Measurements from ENCODE around the gene ATG7. TPM values are rescaled to one million over a fixed set of nuclear protein-coding genes. Genes with fewer than 3 reads are reported as not detected.

ATG7 gene
- total RNA-seq, 2 experiments from 2014 or later, result 31.0 to 33.1 TPM

DNA sequence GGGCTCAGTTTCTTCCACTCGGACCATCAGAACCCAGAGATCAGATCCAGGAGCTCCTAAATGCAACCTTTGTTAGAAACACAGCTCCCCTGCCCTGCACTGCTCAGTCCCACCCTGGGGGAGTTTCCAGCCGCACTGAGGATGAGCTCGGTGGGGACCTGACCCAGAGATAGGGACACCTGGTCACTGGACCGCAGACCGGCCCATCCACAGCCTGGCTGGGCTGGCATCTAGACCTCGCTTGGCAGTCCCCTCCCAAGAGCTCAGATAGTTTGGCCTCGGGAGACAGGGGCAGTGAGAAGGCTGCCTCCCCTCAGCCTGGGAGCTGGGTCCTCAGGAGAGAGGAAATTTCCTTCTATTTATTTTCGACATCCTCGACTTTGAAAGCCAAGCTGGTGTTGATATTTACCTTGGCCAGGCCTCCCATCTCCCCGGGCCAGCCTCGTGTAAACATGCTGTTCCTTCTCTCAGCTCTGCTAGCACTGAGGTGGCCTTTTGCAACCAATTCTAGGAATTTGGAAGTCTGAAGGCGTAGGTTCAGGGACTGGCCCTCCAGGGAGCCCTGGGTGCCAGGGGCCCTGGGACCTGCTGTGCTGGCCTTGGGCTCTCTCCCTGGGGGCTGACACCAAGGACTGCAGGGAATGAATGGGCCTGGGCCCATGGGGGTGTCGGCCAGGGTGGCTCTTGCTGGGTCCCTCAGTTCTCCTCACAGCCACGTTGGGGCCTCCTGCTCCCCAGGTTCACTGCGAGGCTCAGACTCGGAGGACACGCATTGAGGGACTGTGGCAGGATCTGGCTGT, 281.4 kb downstream of the ATG7 start:
- ChIA-PET POLR2A (no interaction called here), CTCF (no interaction called here)
- Mint-ChIP-seq H3K9me3 (peaks cover 9% of the 10 kb centered on the region), H3K4me3 (no peak overlapping the region), H3K4me1 (ENCODE audit: low read depth) (peaks cover 10% of the 10 kb centered on the region), H3K36me3 (ENCODE audit: low read depth) (peaks cover 33% of the 10 kb centered on the region), H3K27ac (no peak overlapping the region), H3K27me3 (no peaks in the 10 kb centered on the region)
- no peak for TF ChIP-seq CTCF (IDR thresholded peaks at IDR 0.05)
- no peak for ATAC-seq
- intact Hi-C loops (cut with micrococcal nuclease), result loop anchor here (10.0 kb wide), 1 partner anchor 91 kb away; the partner anchor contains the start of gene VGLL4
- no peak for DNase-seq

- intact Hi-C loops (cut with micrococcal nuclease), result loop anchor here (10.0 kb wide), 1 partner anchor 91 kb away; the partner anchor contains the start of gene VGLL4
- Mint-ChIP-seq H3K27me3 (no peaks in the 10 kb centered on the region), H3K9me3 (peaks cover 9% of the 10 kb centered on the region), H3K4me3 (no peak overlapping the region), H3K4me1 (ENCODE audit: low read depth) (peaks cover 13% of the 10 kb centered on the region), H3K36me3 (ENCODE audit: low read depth) (peaks cover 34% of the 10 kb centered on the region), H3K27ac (no peak overlapping the region)
- TF ChIP-seq CTCF (IDR thresholded peaks at IDR 0.05), result no peak
- DNase-seq (no peak), ATAC-seq (no peak)
- POLR2A ChIA-PET, result interaction anchor here (1.0 to 1.1 kb wide), 2 partner anchors 10 to 96 kb away, joined by 3 to 5 read pairs; no protein-coding TSS in a partner anchor
- CTCF ChIA-PET, result no interaction called here
Observed at GRCh38 chr3:11554236-11554610, 282.0 kb downstream of the ATG7 start.

DNA sequence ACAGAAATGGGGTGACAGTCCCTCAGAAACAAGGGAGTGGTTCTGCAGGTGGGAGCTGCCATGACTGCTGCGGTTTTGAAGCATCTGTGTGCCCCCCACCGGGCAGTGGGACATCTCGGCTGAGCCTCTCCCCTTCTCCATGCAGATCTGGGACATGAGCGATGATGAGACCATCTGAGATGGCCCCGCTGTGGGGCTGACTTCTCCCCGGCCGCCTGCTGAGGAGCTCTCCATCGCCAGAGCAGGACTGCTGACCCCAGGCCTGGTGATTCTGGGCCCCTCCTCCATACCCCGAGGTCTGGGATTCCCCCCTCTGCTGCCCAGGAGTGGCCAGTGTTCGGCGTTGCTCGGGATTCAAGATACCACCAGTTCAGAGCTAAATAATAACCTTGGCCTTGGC, 282.5 kb downstream of the ATG7 start:
- H3K4me1 Mint-ChIP-seq (ENCODE audit: low read depth), result peaks cover 13% of the 10 kb centered on the region
- H3K9me3 Mint-ChIP-seq, result peaks cover 9% of the 10 kb centered on the region
- TF ChIP-seq CTCF (IDR thresholded peaks at IDR 0.05), result no peak
- CTCF ChIA-PET, result no interaction called here
- POLR2A ChIA-PET, result interaction anchor here (1.0 to 1.1 kb wide), 2 partner anchors 10 to 96 kb away, joined by 3 to 5 read pairs; no protein-coding TSS in a partner anchor
- H3K36me3 Mint-ChIP-seq (ENCODE audit: low read depth), result peaks cover 35% of the 10 kb centered on the region
- ATAC-seq (no peak), DNase-seq (no peak)
- H3K27ac Mint-ChIP-seq, result no peak overlapping the region
- H3K27me3 Mint-ChIP-seq, result no peaks in the 10 kb centered on the region
- H3K4me3 Mint-ChIP-seq, result no peak overlapping the region
- intact Hi-C loops (cut with micrococcal nuclease), result loop anchor here (10.0 kb wide), 1 partner anchor 90 kb away; the partner anchor contains the start of gene VGLL4

DNA sequence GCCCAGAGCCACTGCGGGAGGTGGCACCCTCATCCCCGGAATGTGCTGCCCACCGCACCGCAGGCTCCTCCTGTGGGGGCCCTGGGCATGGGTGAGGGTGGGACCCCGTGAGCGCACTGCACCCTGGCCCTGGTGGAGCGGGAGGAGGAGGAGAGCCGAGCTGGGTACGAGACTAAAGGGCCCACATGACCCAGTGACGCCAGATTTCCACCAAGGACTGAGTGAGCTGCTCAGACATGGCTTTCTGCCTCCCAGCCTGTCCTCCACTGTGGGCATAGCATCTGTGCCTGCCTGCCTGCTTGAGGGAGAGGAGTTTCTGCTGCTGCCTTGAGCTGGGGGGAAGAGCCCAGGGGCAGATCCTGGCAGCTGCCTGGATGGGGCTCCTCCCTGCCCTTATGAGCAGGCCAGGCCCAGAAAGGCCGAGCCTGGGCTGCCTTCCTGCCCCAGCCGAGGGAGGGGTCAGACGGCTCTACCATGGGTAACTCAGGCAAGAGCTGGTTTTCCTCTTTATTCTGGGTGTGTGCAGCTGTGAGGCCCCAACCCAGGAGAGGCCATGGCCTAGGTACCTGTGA, 283.1 kb downstream of the ATG7 start:
- no peaks in the 10 kb centered on the region for H3K27me3 Mint-ChIP-seq
- POLR2A ChIA-PET, result interaction anchor here (1.0 to 1.2 kb wide), 3 partner anchors 11 to 95 kb away, joined by 3 to 5 read pairs (median 3); no protein-coding TSS in a partner anchor
- H3K36me3 Mint-ChIP-seq (ENCODE audit: low read depth), result peaks cover 35% of the 10 kb centered on the region

More for the DNA sequence above, 283.1 kb downstream of the ATG7 start:
- intact Hi-C loops (cut with micrococcal nuclease), result loop anchor here (10.0 kb wide), 1 partner anchor 90 kb away; the partner anchor contains the start of gene VGLL4
- ATAC-seq, result peak; percentile 8
- CTCF ChIA-PET, result no interaction called here
- TF ChIP-seq CTCF (IDR thresholded peaks at IDR 0.05), result no peak
- peaks cover 9% of the 10 kb centered on the region for H3K9me3 Mint-ChIP-seq
- peaks cover 13% of the 10 kb centered on the region for H3K4me1 Mint-ChIP-seq (ENCODE audit: low read depth)
- no peak for DNase-seq
- no peak overlapping the region for H3K27ac Mint-ChIP-seq
- no peak overlapping the region for H3K4me3 Mint-ChIP-seq
